Neural progenitor cell (in vitro differentiated cells): ENCODE results near the gene EIF4A3.

Experiments
- CTCF ChIP-seq: fragments of 200-600 bp; sonication (generic); IDR thresholded peaks from 2 replicates; pipeline ENCODE4 v1.5.1; 2017; ENCODE audit warnings: antibody characterized with exemption, mild to moderate bottlenecking
- EZH2 ChIP-seq: fragments of 200-600 bp; sonication (generic); IDR thresholded peaks from 2 replicates; pipeline ENCODE4 v1.6.1; 2017; ENCODE audit warnings: antibody characterized with exemption, mild to moderate bottlenecking, moderate library complexity

- TF ChIP-seq EZH2 (no peak), CTCF (no peak)
These were observed 1.6 kb downstream of the EIF4A3 start for GRCh38 chr17:80145076-80146075.
